ENCODE measurements around the gene NLGN2. TPM values are rescaled to one million over a fixed set of nuclear protein-coding genes. Genes with fewer than 3 reads are reported as not detected.

NLGN2 gene
- total and polyA plus RNA-seq, 2 experiments from 2014 or later, result 4.3 to 7.2 TPM

DNA sequence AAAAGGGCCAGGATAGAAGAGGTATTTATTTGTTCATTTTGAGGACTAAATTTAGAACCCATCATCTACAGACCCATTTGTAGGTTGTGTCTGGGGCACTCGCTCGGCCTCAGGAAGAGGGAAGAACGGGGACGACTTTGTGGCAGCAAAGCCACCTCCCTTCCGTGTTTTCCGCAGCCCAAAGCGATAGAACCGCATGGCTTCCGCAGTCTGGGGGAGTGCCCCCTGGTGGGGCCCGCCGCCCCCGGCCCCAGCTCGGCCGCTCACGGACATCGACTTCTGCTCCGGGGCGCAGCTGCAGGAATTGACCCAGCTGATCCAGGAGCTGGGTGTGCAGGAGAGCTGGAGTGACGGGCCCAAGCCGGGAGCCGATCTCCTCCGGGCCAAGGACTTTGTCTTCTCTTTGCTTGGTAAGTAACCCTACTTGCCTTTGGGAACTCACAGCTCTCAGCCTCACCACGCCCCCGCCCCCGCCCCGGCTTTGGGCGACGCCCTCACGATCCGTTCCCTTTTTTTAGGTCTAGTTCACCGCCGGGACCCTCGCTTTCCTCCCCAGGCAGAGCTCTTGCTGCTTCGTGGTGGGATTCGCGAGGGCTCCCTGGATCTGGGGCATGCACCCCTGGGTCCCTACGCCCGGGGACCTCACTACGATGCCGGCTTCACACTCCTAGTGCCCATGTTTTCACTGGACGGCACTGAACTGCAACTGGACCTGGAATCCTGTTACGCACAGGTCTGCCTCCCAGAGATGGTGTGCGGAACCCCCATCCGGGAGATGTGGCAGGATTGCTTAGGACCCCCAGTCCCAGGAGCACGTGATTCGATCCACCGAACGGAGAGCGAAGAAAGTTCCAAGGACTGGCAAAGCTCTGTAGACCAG lies 28.3 kb downstream of the NLGN2 start:
- no peaks in the 10 kb centered on the region for H4K20me1 ChIP-seq (ENCODE audit: insufficient read depth, poor library complexity, severe bottlenecking)
- peak overlapping the region; percentile 23 for H2AFZ ChIP-seq
- H3K27me3 ChIP-seq, result peaks cover 24% of the 10 kb centered on the region
- DNase-seq (ENCODE audit: low spot score), result peak; percentile 64
- no peaks in the 10 kb centered on the region for H3K36me3 ChIP-seq (replicated peaks; ENCODE audit: insufficient read depth, low read depth)
- H3K9me3 ChIP-seq (ENCODE audit: low read depth), result no peaks in the 10 kb centered on the region
- 9% methylated on average over 38 of the region's 49 CpGs for WGBS (ENCODE audit: low lambda C conversion rate, missing lambda C conversion rate)
- H3K4me2 ChIP-seq, result peak overlapping the region; percentile 99
- H3K4me3 ChIP-seq, result peak overlapping the region; percentile 22
- H3K9me2 ChIP-seq (replicated peaks; ENCODE audit: insufficient read depth), result no peaks in the 10 kb centered on the region
- H3K4me1 ChIP-seq (ENCODE audit: insufficient read depth), result peaks cover 47% of the 10 kb centered on the region
- peak overlapping the region; percentile 65 for H3K27ac ChIP-seq
- TF ChIP-seq, protein P1, sequence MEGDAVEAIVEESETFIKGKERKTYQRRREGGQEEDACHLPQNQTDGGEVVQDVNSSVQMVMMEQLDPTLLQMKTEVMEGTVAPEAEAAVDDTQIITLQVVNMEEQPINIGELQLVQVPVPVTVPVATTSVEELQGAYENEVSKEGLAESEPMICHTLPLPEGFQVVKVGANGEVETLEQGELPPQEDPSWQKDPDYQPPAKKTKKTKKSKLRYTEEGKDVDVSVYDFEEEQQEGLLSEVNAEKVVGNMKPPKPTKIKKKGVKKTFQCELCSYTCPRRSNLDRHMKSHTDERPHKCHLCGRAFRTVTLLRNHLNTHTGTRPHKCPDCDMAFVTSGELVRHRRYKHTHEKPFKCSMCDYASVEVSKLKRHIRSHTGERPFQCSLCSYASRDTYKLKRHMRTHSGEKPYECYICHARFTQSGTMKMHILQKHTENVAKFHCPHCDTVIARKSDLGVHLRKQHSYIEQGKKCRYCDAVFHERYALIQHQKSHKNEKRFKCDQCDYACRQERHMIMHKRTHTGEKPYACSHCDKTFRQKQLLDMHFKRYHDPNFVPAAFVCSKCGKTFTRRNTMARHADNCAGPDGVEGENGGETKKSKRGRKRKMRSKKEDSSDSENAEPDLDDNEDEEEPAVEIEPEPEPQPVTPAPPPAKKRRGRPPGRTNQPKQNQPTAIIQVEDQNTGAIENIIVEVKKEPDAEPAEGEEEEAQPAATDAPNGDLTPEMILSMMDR (IDR thresholded peaks at IDR 0.05; ENCODE audit: poor library complexity), result peak; percentile 14
- TF ChIP-seq EZH2 (IDR thresholded peaks at IDR 0.05; ENCODE audit: borderline replicate concordance), result no peak
- H3K79me2 ChIP-seq, result peaks cover 2% of the 10 kb centered on the region

DNA sequence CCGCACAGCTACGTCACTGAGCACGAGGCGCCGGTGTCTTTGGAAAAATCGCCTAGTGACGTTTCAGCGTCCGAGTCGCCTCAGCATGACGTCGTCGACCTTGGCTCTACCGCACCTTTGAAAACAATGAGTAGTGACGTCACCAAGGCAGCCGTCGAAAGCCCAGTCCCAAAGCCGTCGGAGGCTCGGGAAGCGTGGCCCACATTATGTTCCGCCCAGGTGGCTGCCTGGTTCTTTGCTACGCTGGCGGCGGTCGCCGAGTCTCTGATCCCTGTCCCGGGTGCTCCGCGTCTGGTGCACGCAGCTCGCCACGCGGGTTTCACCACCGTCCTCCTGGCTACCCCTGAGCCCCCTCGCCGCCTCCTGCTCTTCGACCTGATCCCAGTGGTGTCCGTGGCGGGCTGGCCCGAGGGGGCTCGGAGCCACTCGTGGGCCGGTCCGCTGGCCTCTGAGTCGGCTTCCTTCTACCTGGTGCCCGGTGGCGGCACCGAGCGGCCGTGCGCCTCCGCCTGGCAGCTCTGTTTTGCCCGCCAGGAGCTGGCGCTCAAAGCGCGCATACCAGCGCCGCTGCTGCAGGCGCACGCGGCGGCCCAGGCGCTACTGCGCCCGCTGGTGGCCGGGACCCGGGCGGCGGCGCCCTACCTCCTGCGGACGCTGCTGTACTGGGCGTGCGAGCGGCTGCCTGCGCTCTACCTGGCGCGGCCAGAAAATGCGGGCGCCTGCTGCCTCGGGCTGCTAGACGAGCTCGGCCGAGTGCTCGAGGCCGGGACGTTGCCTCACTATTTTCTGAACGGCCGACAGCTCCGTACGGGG lies 29.1 kb downstream of the NLGN2 start:
- H2AFZ ChIP-seq, result peak overlapping the region; percentile 46
- no peaks in the 10 kb centered on the region for H4K20me1 ChIP-seq (ENCODE audit: insufficient read depth, poor library complexity, severe bottlenecking)
- no peaks in the 10 kb centered on the region for H3K36me3 ChIP-seq (replicated peaks; ENCODE audit: insufficient read depth, low read depth)
- no peaks in the 10 kb centered on the region for H3K9me3 ChIP-seq (ENCODE audit: low read depth)
- peaks cover 29% of the 10 kb centered on the region for H3K27me3 ChIP-seq
- 6% methylated on average over 89 of the region's 92 CpGs for WGBS (ENCODE audit: low lambda C conversion rate, missing lambda C conversion rate)
- peaks cover 50% of the 10 kb centered on the region for H3K4me1 ChIP-seq (ENCODE audit: insufficient read depth)
- no peaks in the 10 kb centered on the region for H3K9me2 ChIP-seq (replicated peaks; ENCODE audit: insufficient read depth)
- peaks cover 2% of the 10 kb centered on the region for H3K79me2 ChIP-seq
- TF ChIP-seq, protein P1 (IDR thresholded peaks at IDR 0.05; ENCODE audit: poor library complexity), result peak; percentile 76
- TF ChIP-seq EZH2 (IDR thresholded peaks at IDR 0.05; ENCODE audit: borderline replicate concordance), result no peak
- peak overlapping the region; percentile 99 for H3K4me2 ChIP-seq
- H3K4me3 ChIP-seq, result peak overlapping the region; percentile 8
- H3K27ac ChIP-seq, result peak overlapping the region; percentile 65
- DNase-seq (ENCODE audit: low spot score), result peak; percentile 95

DNA sequence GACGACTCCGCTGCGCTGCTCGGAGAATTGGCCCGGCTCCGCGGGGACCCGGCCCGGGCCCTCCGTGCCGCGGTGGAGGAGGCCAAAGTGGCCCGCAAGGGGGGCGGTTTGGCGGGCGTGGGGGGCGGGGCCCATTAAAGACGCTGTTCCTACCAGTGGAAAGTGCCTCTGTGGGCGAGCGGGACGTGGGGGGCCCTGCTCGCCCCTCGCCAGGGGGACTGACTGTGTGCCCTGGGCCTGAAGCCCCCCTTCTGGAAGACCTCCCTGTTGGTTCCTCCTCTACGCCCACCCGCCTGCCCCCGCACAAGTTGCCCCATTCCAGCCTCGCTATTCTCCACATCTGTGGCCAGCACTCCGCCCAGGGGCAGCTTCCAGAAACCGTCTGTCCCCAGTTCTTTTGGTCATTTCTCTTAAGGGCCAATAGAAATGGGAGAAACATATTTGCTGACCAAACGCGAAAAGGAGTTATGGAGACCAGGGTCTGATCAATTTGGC lies 29.8 kb downstream of the NLGN2 start:
- peak overlapping the region; percentile 99 for H3K4me2 ChIP-seq
- H3K27me3 ChIP-seq, result peaks cover 29% of the 10 kb centered on the region
- H4K20me1 ChIP-seq (ENCODE audit: insufficient read depth, poor library complexity, severe bottlenecking), result no peaks in the 10 kb centered on the region
- peaks cover 50% of the 10 kb centered on the region for H3K4me1 ChIP-seq (ENCODE audit: insufficient read depth)
- H3K4me3 ChIP-seq, result peak overlapping the region; percentile 21
- TF ChIP-seq EZH2phosphoT487 (IDR thresholded peaks at IDR 0.05; ENCODE audit: low read depth, severe bottlenecking, unreplicated experiment), result no peak
- TF ChIP-seq, protein P1 (IDR thresholded peaks at IDR 0.05; ENCODE audit: poor library complexity), result no peak
- TF ChIP-seq EZH2 (IDR thresholded peaks at IDR 0.05; ENCODE audit: borderline replicate concordance), result no peak
- WGBS (ENCODE audit: low lambda C conversion rate, missing lambda C conversion rate), result 40% methylated on average over 10 of the region's 31 CpGs
- H3K27ac ChIP-seq, result no peak overlapping the region
- peaks cover 2% of the 10 kb centered on the region for H3K79me2 ChIP-seq
- no peaks in the 10 kb centered on the region for H3K36me3 ChIP-seq (replicated peaks; ENCODE audit: insufficient read depth, low read depth)
- H2AFZ ChIP-seq, result peak overlapping the region; percentile 46
- no peaks in the 10 kb centered on the region for H3K9me3 ChIP-seq (ENCODE audit: low read depth)
- H3K9me2 ChIP-seq (replicated peaks; ENCODE audit: insufficient read depth), result no peaks in the 10 kb centered on the region
- no peak for DNase-seq (ENCODE audit: low spot score)
